Panc1 (cell line): ENCODE data around the gene FAM184B.

Experiments used
- CTCF ChIP-seq: fragments of 450-650 bp; IDR thresholded peaks from 2 replicates; pipeline ENCODE4 v1.5.1; 2017; ENCODE audit warnings: mild to moderate bottlenecking
- POLR2AphosphoS5 ChIP-seq: IDR thresholded peaks from 2 replicates; pipeline ENCODE4 v1.6.1; 2012; ENCODE audit warnings: mild to moderate bottlenecking, low read depth, low read length, moderate library complexity
- REST ChIP-seq, 2 experiments: IDR thresholded peaks; 2 replicates each; pipeline ENCODE4 v1.6.1; 2011 to 2012; ENCODE audit warnings: low read depth in 2 of 2, control low read depth in 1 of 2, low read length in 1 of 2, mild to moderate bottlenecking in 1 of 2, moderate library complexity in 1 of 2; ENCODE audit not compliant: insufficient read depth in 1 of 2
- SIN3A ChIP-seq: IDR thresholded peaks from 2 replicates; pipeline ENCODE4 v1.6.1; 2012; ENCODE audit warnings: low read depth, mild to moderate bottlenecking, low read length, moderate library complexity, borderline replicate concordance; ENCODE audit not compliant: insufficient read depth

- TF ChIP-seq POLR2AphosphoS5 (no peak), CTCF (peak; percentile 59), REST (IDR thresholded peaks at IDR 0.05; ENCODE audit: insufficient read depth in 1 of 2, low read depth in 2 of 2, low read length in 1 of 2) (no peak), SIN3A (no peak)
These were observed 35.6 kb upstream of the FAM184B start for GRCh38 chr4:17817027-17817426.
